PFSK-1 (cell line): ENCODE data around the gene GUCA1C.

Experiments
- FOXP2 ChIP-seq: optimal IDR thresholded peaks from 2 replicates; pipeline ENCODE3; 2011; ENCODE audit warnings: borderline replicate concordance, control low read depth, inconsistent platforms; ENCODE audit not compliant: insufficient read depth; ENCODE audit errors: extremely low read length, extremely low read depth
- POLR2AphosphoS5 ChIP-seq: IDR thresholded peaks from 2 replicates; pipeline ENCODE4 v1.6.1; 2012; ENCODE audit warnings: low read depth, mild to moderate bottlenecking, control low read depth, low read length, moderate library complexity
- SIN3A ChIP-seq: IDR thresholded peaks from 2 replicates; pipeline ENCODE4 v1.6.1; 2012; ENCODE audit warnings: mild to moderate bottlenecking, low read length, moderate library complexity, borderline replicate concordance; ENCODE audit not compliant: insufficient read depth
- TAF1 ChIP-seq: IDR thresholded peaks from 2 replicates; pipeline ENCODE4 v1.6.1; 2012; ENCODE audit warnings: low read length, control low read depth, borderline replicate concordance; ENCODE audit not compliant: insufficient read depth
- TF ChIP-seq, protein P1 (sequence below), 2 experiments: IDR thresholded peaks; 2 replicates each; pipeline versions ENCODE4 v1.6.1 to v1.8.0; 2011 to 2012; ENCODE audit warnings: low read depth in 2 of 2, low read length in 2 of 2, control low read depth in 1 of 2, inconsistent platforms in 1 of 2, mild to moderate bottlenecking in 1 of 2, moderate library complexity in 1 of 2; ENCODE audit not compliant: insufficient read depth in 1 of 2

GUCA1C gene

DNA sequence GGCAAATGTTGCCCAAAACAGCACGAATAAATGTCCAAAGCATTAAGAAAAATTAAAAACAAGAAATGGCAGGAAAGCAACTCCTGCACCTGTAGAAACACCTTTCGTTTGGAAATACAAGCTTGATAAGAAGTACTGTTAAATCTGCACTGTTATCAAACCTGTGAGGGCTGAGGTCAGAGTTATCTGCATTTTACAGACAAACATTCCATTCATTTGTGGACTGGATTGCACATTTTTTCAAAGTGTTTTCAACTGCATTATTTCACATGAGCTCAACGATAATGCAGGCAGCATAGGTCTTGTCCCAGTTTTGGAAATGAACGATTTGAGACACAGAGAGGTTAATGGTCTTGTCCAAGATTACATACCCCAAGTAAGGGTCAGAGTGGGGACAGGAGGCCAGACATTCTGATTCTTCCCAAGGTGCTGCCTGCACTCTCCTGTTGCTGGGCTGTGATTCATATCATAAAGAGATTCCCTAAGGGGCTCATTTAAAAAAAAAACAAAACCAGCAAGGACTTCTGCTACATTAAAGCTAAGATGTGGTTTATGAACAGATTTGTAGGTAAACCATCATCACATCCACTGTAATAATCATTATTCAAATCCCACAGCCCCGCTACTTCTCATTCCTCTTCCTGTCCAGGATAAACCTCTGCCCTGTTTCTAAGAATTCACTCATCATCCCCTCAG lies 13.0 kb downstream of the GUCA1C start:
- TF ChIP-seq TAF1 = no peak
- TF ChIP-seq SIN3A = no peak
- TF ChIP-seq, protein P1, sequence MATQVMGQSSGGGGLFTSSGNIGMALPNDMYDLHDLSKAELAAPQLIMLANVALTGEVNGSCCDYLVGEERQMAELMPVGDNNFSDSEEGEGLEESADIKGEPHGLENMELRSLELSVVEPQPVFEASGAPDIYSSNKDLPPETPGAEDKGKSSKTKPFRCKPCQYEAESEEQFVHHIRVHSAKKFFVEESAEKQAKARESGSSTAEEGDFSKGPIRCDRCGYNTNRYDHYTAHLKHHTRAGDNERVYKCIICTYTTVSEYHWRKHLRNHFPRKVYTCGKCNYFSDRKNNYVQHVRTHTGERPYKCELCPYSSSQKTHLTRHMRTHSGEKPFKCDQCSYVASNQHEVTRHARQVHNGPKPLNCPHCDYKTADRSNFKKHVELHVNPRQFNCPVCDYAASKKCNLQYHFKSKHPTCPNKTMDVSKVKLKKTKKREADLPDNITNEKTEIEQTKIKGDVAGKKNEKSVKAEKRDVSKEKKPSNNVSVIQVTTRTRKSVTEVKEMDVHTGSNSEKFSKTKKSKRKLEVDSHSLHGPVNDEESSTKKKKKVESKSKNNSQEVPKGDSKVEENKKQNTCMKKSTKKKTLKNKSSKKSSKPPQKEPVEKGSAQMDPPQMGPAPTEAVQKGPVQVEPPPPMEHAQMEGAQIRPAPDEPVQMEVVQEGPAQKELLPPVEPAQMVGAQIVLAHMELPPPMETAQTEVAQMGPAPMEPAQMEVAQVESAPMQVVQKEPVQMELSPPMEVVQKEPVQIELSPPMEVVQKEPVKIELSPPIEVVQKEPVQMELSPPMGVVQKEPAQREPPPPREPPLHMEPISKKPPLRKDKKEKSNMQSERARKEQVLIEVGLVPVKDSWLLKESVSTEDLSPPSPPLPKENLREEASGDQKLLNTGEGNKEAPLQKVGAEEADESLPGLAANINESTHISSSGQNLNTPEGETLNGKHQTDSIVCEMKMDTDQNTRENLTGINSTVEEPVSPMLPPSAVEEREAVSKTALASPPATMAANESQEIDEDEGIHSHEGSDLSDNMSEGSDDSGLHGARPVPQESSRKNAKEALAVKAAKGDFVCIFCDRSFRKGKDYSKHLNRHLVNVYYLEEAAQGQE (IDR thresholded peaks at IDR 0.05; ENCODE audit: insufficient read depth in 1 of 2, low read depth in 2 of 2, low read length in 2 of 2) = no peak

DNA sequence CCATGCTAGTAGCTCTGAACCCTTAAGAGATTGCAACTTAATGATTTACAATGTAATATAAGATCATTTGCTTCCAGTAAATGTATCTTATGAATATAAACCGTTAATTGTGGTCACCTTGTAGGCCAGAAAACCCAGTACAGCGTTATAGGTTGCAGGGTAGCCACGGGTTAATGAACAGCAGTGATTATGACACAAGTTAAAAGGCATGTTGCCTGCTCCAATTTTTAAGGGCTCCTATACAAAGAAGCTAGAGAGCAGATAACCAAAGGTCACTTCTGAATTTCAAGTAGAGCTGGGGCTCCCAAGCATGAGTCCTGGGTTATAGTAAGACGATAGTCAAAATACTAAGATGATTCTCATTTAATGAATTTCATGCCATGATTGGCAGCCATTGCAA lies 13.5 kb downstream of the GUCA1C start:
- TF ChIP-seq TAF1 = no peak
- no peak for TF ChIP-seq SIN3A
- TF ChIP-seq, protein P1 (IDR thresholded peaks at IDR 0.05; ENCODE audit: insufficient read depth in 1 of 2, low read depth in 2 of 2, low read length in 2 of 2) = no peak
- TF ChIP-seq POLR2AphosphoS5 = no peak
- TF ChIP-seq FOXP2 = no peak

DNA sequence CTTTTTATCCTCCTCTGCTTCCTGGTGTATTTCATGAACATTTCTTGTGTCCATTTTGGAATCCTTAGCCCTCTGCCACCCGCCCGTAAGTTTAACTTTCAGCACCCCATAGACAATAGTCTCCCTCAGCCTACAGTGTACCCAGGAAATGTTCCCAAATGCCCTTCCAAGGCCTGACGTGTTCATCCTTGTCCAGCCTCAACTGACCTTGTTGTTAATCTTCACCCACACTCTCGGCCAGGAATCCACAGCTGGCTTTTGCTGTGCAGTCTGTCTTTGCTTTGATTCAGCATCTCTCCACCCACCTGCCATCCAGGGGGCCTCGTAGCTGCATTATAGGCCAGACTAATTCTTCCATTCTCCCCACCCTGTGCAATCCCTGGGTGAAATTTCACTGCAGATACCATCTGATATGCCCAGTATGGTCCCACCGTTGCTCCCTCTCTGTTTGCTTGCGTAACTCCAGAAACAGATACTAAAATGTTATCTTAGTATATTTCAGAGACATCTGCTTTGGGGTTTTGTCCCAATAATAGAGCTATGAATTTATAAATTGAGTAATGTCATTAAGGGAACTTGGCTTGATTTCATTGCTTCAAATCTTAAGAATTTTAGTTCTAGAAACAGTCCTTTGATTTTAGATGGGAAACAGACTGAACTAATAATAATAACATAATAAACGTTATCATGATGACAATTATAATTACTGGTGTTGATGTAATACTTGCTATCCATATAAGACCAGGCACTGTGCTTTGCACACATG lies 16.6 kb downstream of the GUCA1C start:
- no peak for TF ChIP-seq TAF1
- TF ChIP-seq, protein P1 (IDR thresholded peaks at IDR 0.05; ENCODE audit: insufficient read depth in 1 of 2, low read depth in 2 of 2, low read length in 2 of 2) = no peak
- TF ChIP-seq SIN3A = no peak
- no peak for TF ChIP-seq POLR2AphosphoS5
- TF ChIP-seq FOXP2 = no peak

DNA sequence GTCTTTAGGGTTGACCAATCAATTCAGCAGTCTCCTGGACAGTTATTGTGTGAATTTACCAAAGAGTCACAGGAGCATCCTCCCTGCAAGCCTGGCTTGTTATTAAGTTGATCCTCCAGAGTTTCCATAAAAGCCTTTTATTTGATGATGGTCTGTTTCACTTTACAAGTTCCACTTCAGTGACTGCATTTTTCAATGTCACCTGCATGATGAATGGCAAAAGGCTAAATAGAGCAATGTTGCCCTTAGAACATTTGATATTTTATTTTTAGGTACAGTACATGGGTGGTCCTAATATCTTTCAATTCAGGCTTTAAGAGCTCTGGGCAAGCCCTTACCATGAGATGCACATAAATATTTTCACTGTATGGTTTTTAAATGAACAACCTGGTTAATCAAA lies 22.6 kb downstream of the GUCA1C start:
- TF ChIP-seq, protein P1 (IDR thresholded peaks at IDR 0.05; ENCODE audit: insufficient read depth in 1 of 2, low read depth in 2 of 2, low read length in 2 of 2) = no peak
- no peak for TF ChIP-seq FOXP2
- no peak for TF ChIP-seq TAF1
- TF ChIP-seq POLR2AphosphoS5 = no peak
- no peak for TF ChIP-seq SIN3A
